DLD1 (cell line): Measurements from ENCODE around the gene UBA52.
"Not testable (repeated sequence)": the region's sequence is repeated elsewhere in the genome, so short reads cannot be mapped to it uniquely, and the experiment has no call there.

Experiments used
- in situ Hi-C: cut with HindIII; loops from 2 replicates; pipeline ENCODE4 v1.10.0; 2017; ENCODE audit warnings: low sequenced_read_pairs

The UBA52 gene

DNA sequence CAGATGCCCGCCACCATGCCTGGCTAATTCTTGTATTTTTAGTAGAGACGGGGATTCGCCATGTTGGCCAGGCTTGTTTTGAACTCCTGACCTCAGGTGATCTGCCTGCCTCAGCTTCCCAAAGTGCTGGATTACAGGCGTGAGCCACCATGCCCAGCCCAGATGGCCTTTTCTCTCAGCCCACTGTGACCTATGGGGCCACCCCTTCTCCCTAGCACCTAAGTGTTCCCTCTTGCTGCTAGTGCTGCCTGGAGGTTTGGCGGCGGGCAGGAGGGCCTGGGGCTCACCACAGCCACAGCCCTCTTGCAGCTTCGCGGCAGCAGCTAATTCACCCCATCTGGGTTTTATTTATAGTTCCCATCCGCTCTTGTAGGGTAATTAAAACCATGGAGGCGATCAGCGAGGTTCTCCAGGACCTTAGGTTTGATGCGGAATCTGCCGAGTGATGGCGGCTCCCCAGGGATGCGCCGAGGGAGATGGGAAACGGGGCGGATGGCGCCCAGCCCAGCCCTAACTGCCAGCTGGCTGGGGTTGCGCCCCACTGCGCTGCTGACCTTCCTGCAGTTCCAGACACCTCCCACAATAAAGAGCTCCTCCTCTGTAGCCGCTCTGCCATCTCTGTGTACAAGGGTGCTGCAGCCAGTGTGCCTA, 20.2 kb downstream of the UBA52 start:
- in situ Hi-C loops: no loop called here

- in situ Hi-C loops: not testable (repeated sequence)
Measured at GRCh38 chr19:18592732-18593131, 21.1 kb downstream of the UBA52 start.

GRCh38 chr19:18593367-18594095, 21.9 kb downstream of the UBA52 start:
- in situ Hi-C loops: no loop called here

GRCh38 chr19:18594096-18594823, 22.6 kb downstream of the UBA52 start:
- in situ Hi-C loops: no loop called here

GRCh38 chr19:18594824-18595373, 23.2 kb downstream of the UBA52 start:
- in situ Hi-C loops: no loop called here

DNA sequence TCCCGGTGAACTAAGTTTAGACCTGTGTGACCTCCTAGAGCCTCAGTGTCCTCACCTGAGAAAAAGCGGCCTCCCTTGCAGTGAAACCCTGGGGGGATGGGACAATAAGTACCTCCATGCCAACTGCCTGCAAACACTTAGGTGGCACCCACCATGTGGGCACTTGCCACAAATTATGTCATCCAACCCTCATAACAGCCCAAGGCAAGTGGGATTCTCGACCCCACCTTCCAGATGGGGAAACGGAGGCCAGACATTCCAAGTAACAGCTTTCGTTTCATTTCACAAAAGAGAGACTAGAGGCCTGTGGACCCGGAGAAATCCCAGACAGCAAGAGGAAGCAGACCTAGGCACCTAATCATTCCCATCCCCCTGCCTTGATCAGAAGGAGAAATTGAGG, 23.8 kb downstream of the UBA52 start:
- in situ Hi-C loops: no loop called here

DNA sequence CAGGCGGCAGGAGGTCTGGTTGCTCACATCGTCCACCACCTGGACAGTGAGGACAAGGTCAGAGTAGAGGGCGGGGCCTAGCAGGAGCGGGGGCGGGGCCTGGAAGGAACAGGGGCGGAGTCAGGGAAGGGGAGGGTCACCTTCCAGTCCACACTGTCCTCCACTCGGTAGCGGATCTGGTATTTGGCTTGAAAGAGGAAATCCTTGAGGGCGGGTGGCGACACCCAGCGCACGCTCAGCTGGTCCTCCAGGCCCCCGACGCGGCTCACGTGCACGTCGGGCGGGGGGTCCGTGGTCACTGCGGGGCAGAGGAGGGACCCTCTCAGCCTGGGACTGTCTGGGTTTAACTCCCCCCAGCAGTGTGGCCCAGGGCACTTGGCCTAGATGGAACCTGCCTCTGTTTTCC, 25.1 kb downstream of the UBA52 start:
- in situ Hi-C loops: no loop called here

- in situ Hi-C loops: no loop called here
Measured at GRCh38 chr19:18597809-18598660, 26.4 kb downstream of the UBA52 start.

DNA sequence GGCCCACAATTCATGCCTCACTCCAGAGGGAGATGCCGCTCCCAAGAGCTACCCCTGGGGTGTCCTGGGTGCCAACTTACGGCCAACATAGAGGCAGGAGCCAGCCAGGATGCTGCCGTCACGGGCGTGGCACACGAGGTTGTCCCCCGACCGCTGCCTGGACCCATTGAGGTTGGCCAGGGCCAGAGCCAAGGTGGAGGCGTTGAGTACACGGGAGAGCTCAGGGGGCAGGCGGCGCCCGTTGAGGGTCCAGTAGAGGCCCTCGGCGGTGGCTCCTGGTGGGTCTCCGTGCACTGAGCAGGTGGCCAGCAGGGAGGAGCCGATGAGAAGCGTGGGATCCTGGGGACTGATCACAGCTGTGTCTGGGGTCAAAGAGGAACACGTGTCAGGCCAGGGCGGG, 27.8 kb downstream of the UBA52 start:
- in situ Hi-C loops: no loop called here

DNA sequence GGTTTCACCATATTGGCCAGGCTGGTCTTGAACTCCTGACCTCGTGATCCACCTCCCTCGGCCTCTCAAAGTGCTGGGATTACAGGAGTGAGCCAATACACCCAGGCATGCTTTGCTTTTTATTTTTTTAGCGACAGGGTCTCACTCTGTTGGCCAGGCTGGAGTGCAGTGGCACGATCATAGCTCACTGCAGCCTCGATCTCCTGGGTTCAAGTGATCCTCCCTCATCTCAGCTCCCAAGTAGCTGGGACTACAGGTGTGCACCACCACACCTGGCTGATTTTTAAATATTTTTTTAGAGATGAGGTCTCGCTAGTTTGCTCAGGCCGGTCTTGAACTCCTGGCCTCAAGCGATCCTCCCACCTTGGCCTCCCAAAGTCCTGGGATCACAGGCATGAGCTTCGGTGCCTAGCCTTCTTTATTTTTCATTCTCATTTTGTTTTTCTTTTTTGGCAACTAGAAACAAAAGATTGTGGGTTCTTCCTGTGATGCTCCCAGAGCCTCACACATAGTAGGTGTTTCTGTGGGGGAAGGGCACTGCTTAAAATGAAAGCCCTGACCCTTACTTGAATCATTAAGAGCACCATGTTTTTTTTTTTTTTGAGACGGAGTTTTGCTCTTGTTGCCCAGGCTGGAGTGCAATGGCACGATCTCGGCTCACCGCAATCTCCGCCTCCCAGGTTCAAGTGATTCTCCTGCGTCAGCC, 29.2 kb downstream of the UBA52 start:
- in situ Hi-C loops: not testable (repeated sequence)

DNA sequence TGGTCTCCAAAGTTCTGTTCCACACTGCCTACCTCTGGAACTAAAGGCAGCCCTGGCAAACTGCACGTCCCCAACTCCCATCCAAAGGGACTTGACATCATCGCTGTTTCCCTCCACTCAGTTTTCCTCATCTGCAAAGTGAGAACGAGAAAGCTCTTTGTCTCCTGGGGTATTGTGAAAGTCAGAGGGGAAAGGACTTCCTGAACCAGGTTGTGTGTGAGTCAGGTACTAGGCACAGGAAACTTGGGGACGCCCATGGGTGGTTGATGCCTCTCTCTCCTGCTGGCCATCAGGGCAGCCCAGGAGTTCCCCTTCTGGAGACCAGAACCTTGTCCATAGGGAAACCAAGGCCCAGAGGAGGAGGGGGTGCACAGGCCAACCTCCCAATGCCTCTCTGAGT, 30.2 kb downstream of the UBA52 start:
- in situ Hi-C loops: no loop called here

GRCh38 chr19:18603255-18603957, 31.7 kb downstream of the UBA52 start:
- in situ Hi-C loops: no loop called here

DNA sequence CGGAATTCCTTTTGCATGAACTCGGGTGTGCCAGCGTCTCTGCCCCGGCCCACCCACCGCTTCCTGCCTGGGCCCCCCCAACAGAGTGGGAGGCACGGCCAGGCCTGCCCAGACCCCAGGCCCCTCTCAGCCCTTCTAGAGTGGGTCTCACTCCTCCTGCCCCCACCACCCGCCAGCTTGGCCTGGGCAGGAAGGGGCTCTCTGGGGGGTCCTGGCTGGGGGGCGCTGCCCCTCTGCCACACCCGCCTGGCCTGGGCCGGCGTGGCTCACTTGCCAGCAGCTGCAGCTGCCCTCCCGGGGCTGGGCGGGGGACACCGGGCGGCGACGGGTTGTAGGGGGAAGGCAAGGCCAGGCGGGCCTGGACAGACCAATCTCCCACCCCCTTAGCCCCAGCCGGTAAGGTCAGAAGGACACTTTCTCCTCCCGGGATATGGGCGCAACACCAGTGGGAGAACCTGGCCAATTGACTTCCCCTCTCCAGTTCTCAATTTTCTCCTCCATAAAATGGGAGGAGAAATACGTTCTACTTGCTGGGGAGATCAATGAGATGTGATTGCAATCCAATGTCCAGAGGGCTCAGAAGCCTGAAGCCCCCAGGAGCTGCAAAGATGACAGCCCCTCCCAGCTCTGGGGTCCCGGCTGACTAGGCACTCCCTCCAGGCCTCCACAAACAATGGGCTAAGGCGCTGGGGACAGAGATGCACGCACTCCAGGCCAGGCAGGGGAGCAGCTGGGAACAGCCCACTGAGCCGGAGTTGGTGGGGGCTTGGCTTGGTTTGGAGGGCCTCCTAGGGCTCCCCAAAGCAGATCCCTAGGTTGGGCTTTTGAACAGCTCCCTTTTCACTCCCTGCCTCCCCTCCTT, 32.5 kb downstream of the UBA52 start:
- in situ Hi-C loops: no loop called here

- in situ Hi-C loops: no loop called here
Measured at GRCh38 chr19:18604820-18605159, 33.1 kb downstream of the UBA52 start.

- in situ Hi-C loops: no loop called here
Measured at GRCh38 chr19:18605196-18605545, 33.5 kb downstream of the UBA52 start.

DNA sequence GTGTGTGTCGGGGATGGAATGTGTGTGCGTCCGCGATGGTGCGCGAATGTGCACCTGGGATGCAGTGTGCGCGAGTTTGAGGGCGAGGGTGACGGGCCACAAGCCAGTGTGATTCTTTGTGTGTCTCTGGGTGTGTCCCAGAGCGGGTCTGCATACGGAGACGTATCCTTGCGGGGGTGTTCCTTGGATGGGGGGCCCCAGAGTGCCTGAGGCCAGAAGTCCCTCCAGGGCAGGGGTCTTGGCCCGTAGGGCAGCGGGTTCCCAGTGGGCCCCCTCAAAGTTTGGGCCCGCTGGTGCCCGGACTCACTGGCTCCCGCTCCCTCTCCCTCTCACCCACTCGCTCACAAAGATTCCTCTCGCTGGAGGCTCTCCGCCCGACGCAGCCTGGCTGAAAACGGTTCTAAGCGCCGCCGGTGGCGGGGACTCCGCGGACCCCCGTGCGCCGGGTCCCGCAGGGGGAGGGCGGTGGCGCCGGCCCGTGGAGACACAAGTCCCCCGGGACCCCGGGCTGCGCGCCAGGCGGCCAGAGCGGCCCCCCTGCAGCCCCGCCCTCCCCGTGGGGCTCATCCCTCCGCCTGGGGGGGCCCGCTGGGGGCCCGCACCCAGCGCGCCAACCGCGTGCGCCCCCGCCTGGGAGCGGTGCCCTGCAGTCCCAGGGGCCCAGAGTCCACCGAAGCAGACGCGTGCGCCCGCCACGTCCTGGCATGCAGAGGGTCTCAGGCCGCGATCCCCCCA, 34.1 kb downstream of the UBA52 start:
- in situ Hi-C loops: no loop called here

DNA sequence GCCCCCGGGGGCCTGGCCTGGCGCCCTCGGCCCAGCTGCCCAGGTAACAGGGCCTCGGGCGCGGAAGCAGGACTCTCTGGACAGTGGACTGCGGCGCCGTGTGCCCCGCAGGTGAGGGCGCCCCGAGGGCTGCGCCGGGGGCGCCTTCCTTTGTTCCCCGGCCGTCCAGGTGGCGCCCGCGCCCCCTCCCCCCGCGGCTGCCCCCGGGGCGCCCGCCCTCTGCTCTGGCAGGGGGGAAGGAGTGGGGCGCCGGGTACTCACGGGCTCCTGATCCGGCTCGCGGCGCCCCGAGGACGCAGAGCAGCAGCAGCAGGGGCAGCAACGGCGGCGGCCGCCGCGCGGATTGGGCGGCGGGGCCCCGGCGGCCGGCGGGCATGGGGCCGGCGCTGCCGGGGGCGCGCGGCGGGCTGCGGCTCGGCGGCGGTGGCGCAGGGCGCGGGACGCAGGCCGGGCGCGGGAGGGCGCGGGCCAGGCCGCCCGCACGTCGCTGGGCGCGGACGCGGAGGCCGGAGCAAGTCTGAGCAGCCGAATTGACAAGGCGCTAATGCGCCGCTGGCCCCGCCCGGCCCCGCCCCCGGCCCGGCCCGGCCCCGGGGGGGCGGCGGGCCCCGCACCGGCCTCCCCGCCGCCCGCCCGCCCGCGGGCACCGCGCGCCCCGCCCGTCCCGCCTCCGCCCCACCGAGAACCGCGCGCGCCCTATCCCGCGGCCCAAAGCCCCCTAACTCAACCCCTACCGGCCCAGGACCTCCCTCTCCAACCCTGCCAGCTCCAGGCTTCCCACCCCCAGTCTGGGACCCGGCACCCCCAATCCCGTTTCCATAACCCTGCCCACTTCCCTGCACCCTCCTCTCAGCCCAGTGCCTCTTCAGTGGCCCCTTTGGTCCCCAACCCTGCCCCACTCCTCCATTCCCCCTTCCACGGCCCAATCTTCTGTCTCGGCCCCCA, 34.9 kb downstream of the UBA52 start, which contains the start of gene CRLF1:
TSS of gene CRLF1 (minus strand) at position 519 of the 945 bp plus-strand sequence. CDS start at position 376, 143 bp downstream.
- in situ Hi-C loops: no loop called here
